GM12875 (cell line): ENCODE data around the gene TRMT2A.
A peak's percentile ranks its signal among the peaks of the same experiment; 100 is the strongest.

ENCODE experiments used
- H3K4me3 ChIP-seq: one replicate; pipeline ENCODE4 v1.5.1; 2011; ENCODE audit warnings: low read depth, low read length, control low read depth
- TF ChIP-seq, protein P1 (sequence below): IDR thresholded peaks from 2 replicates; pipeline ENCODE4 v1.5.1; 2011; ENCODE audit warnings: low read depth, mild to moderate bottlenecking, control low read depth, inconsistent platforms, low read length, moderate library complexity, borderline replicate concordance; ENCODE audit not compliant: insufficient read depth

The TRMT2A gene

GRCh38 chr22:20128902-20129746, 12.1 kb upstream of the TRMT2A start:
- H3K4me3 ChIP-seq: no peak overlapping the region
- TF ChIP-seq, protein P1, sequence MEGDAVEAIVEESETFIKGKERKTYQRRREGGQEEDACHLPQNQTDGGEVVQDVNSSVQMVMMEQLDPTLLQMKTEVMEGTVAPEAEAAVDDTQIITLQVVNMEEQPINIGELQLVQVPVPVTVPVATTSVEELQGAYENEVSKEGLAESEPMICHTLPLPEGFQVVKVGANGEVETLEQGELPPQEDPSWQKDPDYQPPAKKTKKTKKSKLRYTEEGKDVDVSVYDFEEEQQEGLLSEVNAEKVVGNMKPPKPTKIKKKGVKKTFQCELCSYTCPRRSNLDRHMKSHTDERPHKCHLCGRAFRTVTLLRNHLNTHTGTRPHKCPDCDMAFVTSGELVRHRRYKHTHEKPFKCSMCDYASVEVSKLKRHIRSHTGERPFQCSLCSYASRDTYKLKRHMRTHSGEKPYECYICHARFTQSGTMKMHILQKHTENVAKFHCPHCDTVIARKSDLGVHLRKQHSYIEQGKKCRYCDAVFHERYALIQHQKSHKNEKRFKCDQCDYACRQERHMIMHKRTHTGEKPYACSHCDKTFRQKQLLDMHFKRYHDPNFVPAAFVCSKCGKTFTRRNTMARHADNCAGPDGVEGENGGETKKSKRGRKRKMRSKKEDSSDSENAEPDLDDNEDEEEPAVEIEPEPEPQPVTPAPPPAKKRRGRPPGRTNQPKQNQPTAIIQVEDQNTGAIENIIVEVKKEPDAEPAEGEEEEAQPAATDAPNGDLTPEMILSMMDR: peak; percentile 55; the same call in 1 of the 2 replicates

GRCh38 chr22:20128619-20128901, 11.5 kb upstream of the TRMT2A start:
- no peak overlapping the region for H3K4me3 ChIP-seq
- TF ChIP-seq, protein P1: no peak

DNA sequence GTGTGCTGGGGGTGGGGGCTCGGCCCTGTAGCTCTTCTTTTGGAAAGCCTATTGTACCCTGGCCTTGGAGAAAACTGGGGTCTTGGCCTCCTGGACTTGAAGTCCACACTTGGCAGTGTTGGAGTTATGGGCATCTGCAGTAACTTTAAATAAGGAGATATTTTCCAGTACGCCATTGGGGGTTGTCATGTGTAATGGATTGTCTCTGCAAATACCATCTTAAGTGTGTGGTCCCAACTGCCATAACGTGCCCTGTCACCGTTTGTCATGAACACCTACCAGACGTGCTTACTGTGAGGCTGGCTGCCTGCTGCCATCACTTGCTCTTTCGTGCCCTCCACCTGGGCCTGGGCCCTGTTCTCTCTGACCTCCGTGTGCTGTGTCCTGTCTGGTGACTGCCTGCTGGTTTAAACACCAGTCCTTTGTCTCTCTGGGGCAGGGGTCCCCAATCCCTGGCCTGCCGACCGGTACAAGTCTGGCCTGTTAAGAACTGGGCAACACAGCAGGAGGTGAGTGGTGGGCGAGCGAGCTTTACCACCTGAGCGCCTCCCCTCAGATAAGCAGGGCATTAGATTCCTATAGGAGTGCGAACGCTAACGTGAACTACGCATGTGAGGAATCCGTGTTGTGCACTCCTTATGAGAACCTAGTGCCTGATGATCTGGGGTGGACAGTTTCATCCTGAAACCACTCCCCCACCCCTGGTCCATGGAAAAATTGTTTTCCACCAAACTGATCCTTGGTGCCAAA, 11.0 kb upstream of the TRMT2A start:
- no peak overlapping the region for H3K4me3 ChIP-seq
- TF ChIP-seq, protein P1: no peak

DNA sequence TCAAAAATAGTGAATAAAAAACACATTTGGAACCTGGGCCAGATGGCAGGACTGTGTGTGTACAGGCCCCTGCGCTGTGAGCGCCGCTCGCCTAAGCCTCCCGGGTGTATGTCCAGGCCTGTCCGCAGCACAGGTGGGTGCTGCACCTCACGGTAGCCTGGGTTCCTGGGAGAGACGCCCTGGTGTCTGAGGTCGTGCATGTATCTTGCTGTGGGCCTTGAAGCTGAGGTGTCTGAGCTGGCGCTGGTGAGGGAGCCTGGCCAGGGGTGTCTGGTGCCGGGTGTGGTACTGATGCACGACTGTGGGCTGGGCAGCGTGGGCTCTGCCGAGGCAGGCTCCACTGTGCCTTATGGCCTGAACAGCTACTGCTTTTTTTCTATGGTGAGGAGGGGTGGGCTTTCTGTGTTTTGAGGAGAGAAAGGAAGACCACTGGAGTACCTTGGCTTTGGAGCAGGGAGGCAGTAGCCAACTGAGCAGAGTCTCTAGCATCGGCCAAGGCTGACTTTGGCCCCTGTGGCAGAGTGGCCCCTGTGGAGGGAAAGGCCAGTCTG, 10.4 kb upstream of the TRMT2A start:
- TF ChIP-seq, protein P1: no peak

DNA sequence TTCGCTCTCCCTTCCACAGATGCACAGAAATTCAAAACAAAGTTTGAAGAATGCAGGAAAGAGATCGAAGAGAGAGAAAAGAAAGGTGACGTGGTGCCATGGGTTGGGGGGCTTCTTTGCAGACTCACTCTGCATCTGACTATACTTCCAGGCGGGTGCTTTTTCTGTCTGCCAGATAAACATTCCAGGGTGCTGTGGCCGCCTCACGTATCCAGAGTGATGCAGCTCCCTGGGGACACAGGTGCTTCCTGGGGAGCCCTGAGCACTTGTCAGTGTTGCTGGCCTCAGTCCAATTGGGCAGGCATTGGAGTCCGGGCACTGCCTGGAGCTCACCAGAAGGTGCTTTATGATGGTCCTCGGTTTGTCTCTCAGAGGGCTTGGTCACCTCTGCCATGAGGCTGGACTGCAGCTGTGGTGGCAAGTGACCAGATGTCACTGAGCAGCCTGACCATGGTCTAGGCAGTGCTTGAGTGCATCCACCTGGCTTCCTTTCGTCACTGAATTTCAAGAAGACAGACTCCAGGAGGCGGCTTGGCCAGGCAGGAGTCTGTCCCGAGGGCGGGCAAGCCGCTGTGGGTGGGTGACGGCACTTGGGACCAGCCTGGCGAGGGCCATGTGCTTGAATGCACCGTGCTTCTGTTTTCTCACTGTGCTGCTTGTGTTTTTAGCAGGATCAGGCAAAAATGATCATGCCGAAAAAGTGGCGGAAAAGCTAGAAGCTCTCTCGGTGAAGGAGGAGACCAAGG, 9.4 kb upstream of the TRMT2A start:
- no peak overlapping the region for H3K4me3 ChIP-seq
- TF ChIP-seq, protein P1: no peak

More for the DNA sequence above, 10.4 kb upstream of the TRMT2A start:
- H3K4me3 ChIP-seq: no peak overlapping the region

DNA sequence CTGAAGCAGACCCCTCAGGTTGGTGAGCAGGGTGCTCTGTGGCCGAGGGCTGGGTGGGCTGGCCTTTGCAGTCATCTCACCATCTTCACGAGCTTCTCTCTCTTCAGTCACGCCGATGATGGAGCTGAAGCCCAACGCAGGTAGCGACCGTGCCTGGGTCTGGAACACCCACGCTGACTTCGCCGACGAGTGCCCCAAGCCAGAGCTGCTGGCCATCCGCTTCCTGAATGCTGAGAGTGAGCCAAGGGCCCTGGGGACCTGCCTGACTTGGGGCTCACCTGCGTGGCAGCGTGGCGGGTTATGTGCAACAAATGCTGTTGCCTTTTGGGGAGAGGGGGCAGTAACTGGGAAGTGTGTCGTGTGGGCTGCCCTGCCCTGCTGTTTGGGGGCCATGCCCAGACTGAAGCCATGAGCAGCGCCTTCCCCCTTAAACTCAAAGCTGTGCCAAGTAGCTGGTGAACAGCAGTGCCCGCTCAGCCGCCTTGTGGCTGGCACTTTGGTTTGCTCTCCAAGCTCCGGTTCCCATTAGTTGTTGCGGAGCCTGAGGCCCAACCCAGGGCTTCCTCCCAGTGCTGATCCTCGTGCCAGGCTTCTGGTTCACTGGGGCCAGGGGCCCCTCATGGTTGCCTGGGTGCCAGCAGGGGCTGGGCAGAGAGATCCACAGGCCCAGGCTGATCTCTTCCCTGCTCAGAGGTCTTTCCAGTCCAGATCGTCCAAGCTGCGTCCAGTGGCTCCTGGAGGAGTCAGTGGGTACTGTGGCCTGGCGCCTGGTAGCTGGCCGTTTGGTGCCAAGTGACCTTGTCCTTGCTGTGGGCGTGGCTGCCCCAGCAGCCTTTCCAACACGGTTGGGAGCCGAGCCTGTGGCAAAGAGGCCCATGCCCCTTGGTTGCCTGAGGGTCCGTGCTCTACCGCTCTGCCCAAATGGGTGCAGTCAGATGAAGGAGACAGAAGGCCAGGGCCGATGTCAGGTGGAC, 8.5 kb upstream of the TRMT2A start:
- H3K4me3 ChIP-seq: no peak overlapping the region
- TF ChIP-seq, protein P1: no peak
